Measurements from ENCODE around the gene CD79B.
"Not testable (repeated sequence)": the region's sequence is repeated elsewhere in the genome, so short reads cannot be mapped to it uniquely, and the experiment has no call there.

GRCh38 chr17:63896524-63897354 lies 35.4 kb downstream of the CD79B start, which contains the start of gene CSH1:
- TF ChIP-seq EP300, POLR2A (IDR thresholded peaks at IDR 0.05): not testable (repeated sequence)
